PC-9 (cell line): ENCODE data around the gene CBR1.

Experiments used
- CTCF ChIP-seq: fragments of 200-600 bp; sonication (generic); conservative IDR thresholded peaks from 2 replicates; pipeline ENCODE4 v1.6.1; 2017; ENCODE audit warnings: mixed run types, antibody characterized with exemption, mild to moderate bottlenecking, moderate library complexity
- EZH2 ChIP-seq: fragments of 200-600 bp; sonication (generic); IDR thresholded peaks from 2 replicates; pipeline ENCODE4 v1.8.0; 2017; ENCODE audit warnings: antibody characterized with exemption, low read depth

GRCh38 chr21:36022427-36023091 lies 47.3 kb upstream of the CBR1 start:
- no peak for TF ChIP-seq CTCF
- TF ChIP-seq EZH2, result no peak
